Gastroesophageal sphincter (tissue), 4 donors: ENCODE measurements around the gene CDKL5. TPM values are rescaled to one million over a fixed set of nuclear protein-coding genes. Genes with fewer than 3 reads are reported as not detected.

Experiments used
- ATAC-seq: fragments of 150-250 bp; one replicate; pipeline ENCODE4 v1.9.1; 2016; ENCODE audit warnings: mild to moderate bottlenecking, moderate library complexity
- H3K27ac ChIP-seq, 4 donors: fragments of 200-600 bp; sonication (generic) in 3 of 4; 1 replicate in 3 of 4; 2 replicates in 1 of 4; pipeline ENCODE4 v1.5.1; 2016 to 2019
- H3K27me3 ChIP-seq: fragments of 200-600 bp; sonication (generic); one replicate; pipeline ENCODE4 v1.5.1; 2019
- H3K36me3 ChIP-seq, 2 donors: fragments of 200-600 bp; sonication (generic); one replicate each; pipeline ENCODE4 v1.5.1; 2019; ENCODE audit warnings: control low read depth in 1 of 2
- H3K4me1 ChIP-seq, 3 donors: fragments of 200-600 bp; sonication (generic); 1 replicate in 2 of 3; 2 replicates in 1 of 3; pipeline ENCODE4 v1.5.1; 2016 to 2019; ENCODE audit warnings: control low read depth in 2 of 3
- H3K4me3 ChIP-seq, 2 donors: fragments of 200-600 bp; sonication (generic); one replicate each; pipeline ENCODE4 v1.5.1; 2019; ENCODE audit warnings: mild to moderate bottlenecking in 1 of 2, moderate library complexity in 1 of 2
- H3K9me3 ChIP-seq, 3 donors: fragments of 200-600 bp; sonication (generic); one replicate each; pipeline ENCODE4 v1.5.1; 2017 to 2019; ENCODE audit warnings: control low read depth in 2 of 3
- CTCF ChIP-seq, 4 experiments: fragments of 200-600 bp in 2 of 4; fragments of 450-650 bp in 2 of 4; sonication (generic) in 1 of 4; IDR thresholded peaks; one replicate each; pipeline ENCODE4 v1.5.1; 2017 to 2019; ENCODE audit warnings: antibody characterized with exemption in 4 of 4, mild to moderate bottlenecking in 2 of 4, moderate library complexity in 2 of 4
- EP300 ChIP-seq: sonication (generic); formaldehyde crosslinking; IDR thresholded peaks from one replicate; pipeline ENCODE4 v1.6.1; 2017; ENCODE audit warnings: antibody characterized with exemption, mild to moderate bottlenecking
- POLR2A ChIP-seq, 2 donors: fragments of 450-650 bp; IDR thresholded peaks; one replicate each; pipeline ENCODE4 v1.6.1; 2017; ENCODE audit warnings: antibody characterized with exemption in 2 of 2, mild to moderate bottlenecking in 2 of 2, moderate library complexity in 1 of 2
- POLR2AphosphoS5 ChIP-seq: sonication (generic); formaldehyde crosslinking; IDR thresholded peaks from one replicate; pipeline ENCODE4 v1.6.1; 2017; ENCODE audit warnings: antibody characterized with exemption
- WGBS, 2 donors: methylation state at CpG; one replicate each; pipeline ENCODE4 v1.1.5; 2018; ENCODE audit warnings: low coverage in 1 of 2; 5-methylcytosine and 5-hydroxymethylcytosine counted together
- total RNA-seq, 4 donors: library from RNA; depleted of rRNA; stranded (reverse); fragments of >200 nt; gene quantifications; one replicate each; pipeline ENCODE4 v1.1.0, GENCODE V29; 2016

The CDKL5 gene
- total RNA-seq, 4 donors from 2014 or later: 5.3 to 9.7 (median 8.6) TPM

- ATAC-seq: no peak
- WGBS, 2 donors: 74 to 79% methylated on average over 7 to 8 of the region's 17 CpGs
- TF ChIP-seq POLR2A (IDR thresholded peaks at IDR 0.05) (no peak), EP300 (no peak), POLR2AphosphoS5 (no peak), CTCF (IDR thresholded peaks at IDR 0.05) (no peak)
- no peak overlapping the region for H3K4me3 ChIP-seq
- no peaks in the 10 kb centered on the region for H3K27me3 ChIP-seq
- H3K27ac ChIP-seq: no peak overlapping the region
- no peaks in the 10 kb centered on the region for H3K4me1 ChIP-seq
- H3K36me3 ChIP-seq: no peaks in the 10 kb centered on the region
- no peaks in the 10 kb centered on the region for H3K9me3 ChIP-seq
Measured at GRCh38 chrX:18677161-18677869, 251.9 kb downstream of the CDKL5 start.

GRCh38 chrX:18681996-18682395, 256.6 kb downstream of the CDKL5 start:
- H3K4me1 ChIP-seq: no peaks in the 10 kb centered on the region
- ATAC-seq: no peak
- WGBS, 2 donors: 72% methylated on average over 2 of the region's 6 CpGs; no CpG with 5 or more reads in 1 of the 2 donors
- H3K4me3 ChIP-seq: no peak overlapping the region
- H3K9me3 ChIP-seq: no peaks in the 10 kb centered on the region
- no peaks in the 10 kb centered on the region for H3K36me3 ChIP-seq
- H3K27me3 ChIP-seq: no peaks in the 10 kb centered on the region
- TF ChIP-seq CTCF (IDR thresholded peaks at IDR 0.05): no peak
- no peak for TF ChIP-seq EP300
- TF ChIP-seq POLR2AphosphoS5: no peak
- TF ChIP-seq POLR2A (IDR thresholded peaks at IDR 0.05): no peak
- no peak overlapping the region for H3K27ac ChIP-seq

GRCh38 chrX:18682979-18683387, 257.6 kb downstream of the CDKL5 start:
- H3K4me1 ChIP-seq: no peaks in the 10 kb centered on the region
- TF ChIP-seq POLR2A (IDR thresholded peaks at IDR 0.05): no peak
- TF ChIP-seq EP300: no peak
- TF ChIP-seq CTCF (IDR thresholded peaks at IDR 0.05): no peak
- TF ChIP-seq POLR2AphosphoS5: no peak
- no peaks in the 10 kb centered on the region for H3K27me3 ChIP-seq
- ATAC-seq: no peak
- H3K4me3 ChIP-seq: no peak overlapping the region
- H3K27ac ChIP-seq: no peak overlapping the region
- 72 to 79% methylated on average over 3 to 6 of the region's 9 CpGs for WGBS, 2 donors
- no peaks in the 10 kb centered on the region for H3K36me3 ChIP-seq
- no peaks in the 10 kb centered on the region for H3K9me3 ChIP-seq

GRCh38 chrX:18687856-18688495, 262.6 kb downstream of the CDKL5 start:
- no peak for ATAC-seq
- Histone ChIP-seq H3K9me3 (no peaks in the 10 kb centered on the region), H3K4me3 (no peak overlapping the region), H3K27ac (no peak overlapping the region), H3K27me3 (no peaks in the 10 kb centered on the region), H3K36me3 (no peaks in the 10 kb centered on the region), H3K4me1 (no peaks in the 10 kb centered on the region)
- TF ChIP-seq POLR2AphosphoS5 (no peak), EP300 (no peak), CTCF (IDR thresholded peaks at IDR 0.05) (no peak), POLR2A (IDR thresholded peaks at IDR 0.05) (no peak)
- WGBS, 2 donors: 94 to 100% methylated on average over 2 to 6 of the region's 7 CpGs

GRCh38 chrX:18691431-18691830, 266.0 kb downstream of the CDKL5 start:
- WGBS, 2 donors: 33 to 75% methylated on average over 1 of the region's 1 CpG
- no peaks in the 10 kb centered on the region for H3K36me3 ChIP-seq
- H3K4me3 ChIP-seq: no peak overlapping the region
- H3K27ac ChIP-seq: no peak overlapping the region
- ATAC-seq: no peak
- no peak for TF ChIP-seq EP300
- TF ChIP-seq POLR2A (IDR thresholded peaks at IDR 0.05): no peak
- no peak for TF ChIP-seq CTCF (IDR thresholded peaks at IDR 0.05)
- TF ChIP-seq POLR2AphosphoS5: no peak
- H3K9me3 ChIP-seq: no peaks in the 10 kb centered on the region
- H3K27me3 ChIP-seq: no peaks in the 10 kb centered on the region
- no peaks in the 10 kb centered on the region for H3K4me1 ChIP-seq
